ENCODE measurements around the gene KIF2A. TPM values are rescaled to one million over a fixed set of nuclear protein-coding genes. Genes with fewer than 3 reads are reported as not detected.

The KIF2A gene
- total and polyA plus RNA-seq, 2 of the 13 experiments (the other 11 are each of a cell fraction or from before 2014, with no cell fraction given), result 8.5 to 19.2 TPM

GRCh38 chr5:62305715-62306322 lies at the start of gene KIF2A (continued):
- peak; percentile 57; the same call in 1 of the 2 replicates for TF ChIP-seq SP140L (CRISPR knock-in tag; IDR thresholded peaks at IDR 0.05; ENCODE audit: borderline replicate concordance)
- TF ChIP-seq SP1 (IDR thresholded peaks at IDR 0.05), result no peak
- TF ChIP-seq SP1 (CRISPR knock-in tag; IDR thresholded peaks at IDR 0.05), result peak; percentile 31
- no peak for TF ChIP-seq ZNF558 (CRISPR knock-in tag; IDR thresholded peaks at IDR 0.05; ENCODE audit: borderline replicate concordance)
- TF ChIP-seq ZNF12 (CRISPR knock-in tag; IDR thresholded peaks at IDR 0.05), result no peak
- no peak for TF ChIP-seq NONO (IDR thresholded peaks at IDR 0.05)
- TF ChIP-seq NONO (CRISPR knock-in tag; conservative IDR thresholded peaks at IDR 0.05), result peak; percentile 57; the same call in 1 of the 2 replicates
- no peak for TF ChIP-seq HNF4G (IDR thresholded peaks at IDR 0.05; ENCODE audit: borderline replicate concordance, low read depth, low read length)
- TF ChIP-seq HNF4G (CRISPR knock-in tag; IDR thresholded peaks at IDR 0.05; ENCODE audit: borderline replicate concordance, low read depth), result 0 out of 2 replicates have a peak, but pooled peaks have one; percentile 13
- TF ChIP-seq HDAC2 (CRISPR knock-in tag; IDR thresholded peaks at IDR 0.05), result peak; percentile 75
- TF ChIP-seq HOXA7 (CRISPR knock-in tag; IDR thresholded peaks at IDR 0.05), result no peak
- TF ChIP-seq ZNF766 (CRISPR knock-in tag; IDR thresholded peaks at IDR 0.05; ENCODE audit: borderline replicate concordance), result peak; percentile 72; the same call in 1 of the 2 replicates
- no peak for TF ChIP-seq ZNF468 (CRISPR knock-in tag; IDR thresholded peaks at IDR 0.05)
- no peak for TF ChIP-seq HINFP (CRISPR knock-in tag; IDR thresholded peaks at IDR 0.05; ENCODE audit: low read depth)
- TF ChIP-seq SMAD1 (CRISPR knock-in tag; IDR thresholded peaks at IDR 0.05; ENCODE audit: borderline replicate concordance, low read depth), result 0 out of 2 replicates have a peak, but pooled peaks have one; percentile 19
- no peak; the same call in 1 of the 2 replicates for TF ChIP-seq MEIS1 (CRISPR knock-in tag; IDR thresholded peaks at IDR 0.05; ENCODE audit: borderline replicate concordance)
- peak; percentile 80 for TF ChIP-seq HDAC1 (CRISPR knock-in tag; IDR thresholded peaks at IDR 0.05)
- peak; percentile 61; the same call in 1 of the 2 replicates for TF ChIP-seq HMGXB3 (CRISPR knock-in tag; IDR thresholded peaks at IDR 0.05; ENCODE audit: borderline replicate concordance)
- TF ChIP-seq FOXO1 (CRISPR knock-in tag; IDR thresholded peaks at IDR 0.05), result no peak
- TF ChIP-seq ZBTB46 (CRISPR knock-in tag; IDR thresholded peaks at IDR 0.05; ENCODE audit: borderline replicate concordance), result no peak
- no peak for TF ChIP-seq ATF1 (CRISPR knock-in tag; IDR thresholded peaks at IDR 0.05)
- TF ChIP-seq FOXA3 (CRISPR knock-in tag; IDR thresholded peaks at IDR 0.05), result no peak
